Esophagus squamous epithelium (tissue), 5 donors: ENCODE results near the gene IKZF1. TPM values are rescaled to one million over a fixed set of nuclear protein-coding genes. Genes with fewer than 3 reads are reported as not detected.

ENCODE experiments used
- DNase-seq: peaks from one replicate; lab custom pipeline; 2025; lab: John Stamatoyannopoulos, UW
- H3K27ac ChIP-seq, 4 donors: fragments of 200-600 bp; sonication (generic); one replicate each; pipeline ENCODE4 v1.5.1; 2016 to 2019; ENCODE audit warnings: mild to moderate bottlenecking in 1 of 4
- H3K27me3 ChIP-seq, 4 donors: fragments of 200-600 bp; sonication (generic); 1 replicate in 3 of 4; 2 replicates in 1 of 4; pipeline versions ENCODE4 v1.5.1 to v1.6.0; 2017 to 2021; ENCODE audit warnings: antibody characterized with exemption in 1 of 4
- H3K36me3 ChIP-seq, 3 donors: fragments of 200-600 bp; sonication (generic); one replicate each; pipeline ENCODE4 v1.5.1; 2016 to 2019
- H3K4me1 ChIP-seq, 3 donors: fragments of 200-600 bp; sonication (generic); one replicate each; pipeline ENCODE4 v1.5.1; 2017 to 2019
- H3K4me3 ChIP-seq, 4 donors: fragments of 200-600 bp; sonication (generic); 1 replicate in 3 of 4; 2 replicates in 1 of 4; pipeline ENCODE4 v1.5.1; 2016 to 2019; ENCODE audit warnings: mild to moderate bottlenecking in 2 of 4, moderate library complexity in 1 of 4
- H3K9me3 ChIP-seq, 3 donors: fragments of 200-600 bp; sonication (generic); one replicate each; pipeline ENCODE4 v1.5.1; 2016 to 2019
- CTCF ChIP-seq, 6 experiments: fragments of 450-650 bp in 4 of 6; fragments of 200-600 bp in 2 of 6; sonication (generic) in 2 of 6; IDR thresholded peaks; one replicate each; pipeline ENCODE4 v1.5.1; 2016 to 2019; ENCODE audit warnings: antibody characterized with exemption in 6 of 6, mild to moderate bottlenecking in 4 of 6, moderate library complexity in 4 of 6
- POLR2A ChIP-seq, 4 donors: fragments of 450-650 bp; IDR thresholded peaks; one replicate each; pipeline ENCODE4 v1.6.1; 2017; ENCODE audit warnings: antibody characterized with exemption in 4 of 4, mild to moderate bottlenecking in 4 of 4, moderate library complexity in 3 of 4
- WGBS, 2 donors: methylation state at CpG; one replicate each; pipeline ENCODE4 v1.1.5; 2018; 5-methylcytosine and 5-hydroxymethylcytosine counted together
- intact Hi-C: fragments of 100-400 bp; cut with DNase I; formaldehyde crosslinking; loops from one replicate; pipeline ENCODE4 v1.15.0; 2022
- total RNA-seq, 4 donors: library from RNA; depleted of rRNA; stranded (reverse); fragments of >200 nt; gene quantifications; one replicate each; pipeline ENCODE4 v1.1.0, GENCODE V29; 2016
- donor health status: DM: yes; HTN: yes; CAD: no.

The IKZF1 gene
- total RNA-seq, 4 donors from 2014 or later: 4.9 to 29.6 (median 8.4) TPM

GRCh38 chr7:50436133-50436806, 131.8 kb downstream of the IKZF1 start:
- peaks cover 0 to 34% (median 0%) of the 10 kb centered on the region in 3 donors for H3K36me3 ChIP-seq
- H3K27ac ChIP-seq: no peak overlapping the region
- H3K4me1 ChIP-seq: no peaks in the 10 kb centered on the region
- DNase-seq: no peak
- intact Hi-C loops: no loop called here
- no peaks in the 10 kb centered on the region for H3K27me3 ChIP-seq
- WGBS, 2 donors: 69 to 79% methylated on average over 3 of the region's 3 CpGs
- no peak overlapping the region for H3K4me3 ChIP-seq
- TF ChIP-seq CTCF (IDR thresholded peaks at IDR 0.05): no peak
- no peaks in the 10 kb centered on the region for H3K9me3 ChIP-seq

- peaks cover 0 to 41% (median 0%) of the 10 kb centered on the region in 3 donors for H3K36me3 ChIP-seq
- intact Hi-C loops: no loop called here
- 8 to 35% methylated on average over 4 of the region's 4 CpGs for WGBS, 2 donors
- no peaks in the 10 kb centered on the region for H3K9me3 ChIP-seq
- H3K4me3 ChIP-seq: no peak overlapping the region
- TF ChIP-seq CTCF (IDR thresholded peaks at IDR 0.05): no peak
- DNase-seq: no peak
- no peaks in the 10 kb centered on the region for H3K27me3 ChIP-seq
- H3K4me1 ChIP-seq: peaks cover 9 to 44% (median 19%) of the 10 kb centered on the region in 3 donors
- peak overlapping the region in 3 of 4 donors; percentile 43 to 60 (median 60) for H3K27ac ChIP-seq
Measured at GRCh38 chr7:50446542-50446960, 142.0 kb downstream of the IKZF1 start.

- TF ChIP-seq CTCF (IDR thresholded peaks at IDR 0.05) (no peak), POLR2A (IDR thresholded peaks at IDR 0.05) (no peak)
- Histone ChIP-seq H3K27me3 (no peaks in the 10 kb centered on the region), H3K4me3 (no peak overlapping the region), H3K9me3 (no peaks in the 10 kb centered on the region), H3K27ac (peak overlapping the region in 1 of 4 donors; percentile 19), H3K36me3 (peaks cover 0 to 23% (median 0%) of the 10 kb centered on the region in 3 donors), H3K4me1 (peaks cover 9 to 44% (median 19%) of the 10 kb centered on the region in 3 donors)
- intact Hi-C loops: no loop called here
- no peak for DNase-seq
Measured at GRCh38 chr7:50448823-50449222, 144.3 kb downstream of the IKZF1 start.

GRCh38 chr7:50449501-50449880, 145.0 kb downstream of the IKZF1 start:
- Histone ChIP-seq H3K27ac (peak overlapping the region; percentile 87 to 91 (median 90)), H3K36me3 (peaks cover 0 to 23% (median 0%) of the 10 kb centered on the region in 3 donors), H3K4me3 (peak overlapping the region; percentile 70 to 93 (median 78)), H3K4me1 (peaks cover 9 to 44% (median 19%) of the 10 kb centered on the region in 3 donors), H3K27me3 (no peaks in the 10 kb centered on the region), H3K9me3 (no peaks in the 10 kb centered on the region)
- WGBS, 2 donors: 3 to 5% methylated on average over 5 of the region's 5 CpGs
- TF ChIP-seq CTCF (IDR thresholded peaks at IDR 0.05): no peak
- no peak for TF ChIP-seq POLR2A (IDR thresholded peaks at IDR 0.05)
- DNase-seq: no peak
- intact Hi-C loops: no loop called here

GRCh38 chr7:50449881-50450589, 145.5 kb downstream of the IKZF1 start, which contains the start of gene FIGNL1:
Gene FIGNL1, minus strand, starts transcription at chr7:50450350. Its CDS starts 3,063 bp downstream, at chr7:50447287.
- Histone ChIP-seq H3K27me3 (no peaks in the 10 kb centered on the region), H3K36me3 (peaks cover 0 to 20% (median 0%) of the 10 kb centered on the region in 3 donors), H3K9me3 (no peaks in the 10 kb centered on the region), H3K4me3 (peak within 1 kb of the TSS; percentile 70 to 93 (median 78)), H3K27ac (peak within 1 kb of the TSS; percentile 87 to 91 (median 90)), H3K4me1 (peaks cover 9 to 44% (median 19%) of the 10 kb centered on the region in 3 donors)
- 0% methylated on average over 10 of the region's 63 CpGs; no CpG with 5 or more reads in 1 of the 2 donors for WGBS, 2 donors
- intact Hi-C loops: no loop called here
- DNase-seq: no peak
- TF ChIP-seq CTCF (IDR thresholded peaks at IDR 0.05): peak in 1 of 6 experiments; percentile 24
- TF ChIP-seq POLR2A (IDR thresholded peaks at IDR 0.05): peak in 2 of 4 donors; percentile 18 to 50
